G401 (cell line): ENCODE data around the gene DGUOK. TPM values are rescaled to one million over a fixed set of nuclear protein-coding genes. Genes with fewer than 3 reads are reported as not detected.

ENCODE experiments used
- DNase-seq: peaks from one replicate; pipeline ENCODE4 v3.0.0-alpha.2; 2015; ENCODE audit warnings: low spot score
- in situ Hi-C: cut with HindIII; loops from 2 replicates; pipeline ENCODE4 v1.10.0; 2016; ENCODE audit warnings: low sequenced_read_pairs, mixed read lengths
- total RNA-seq: library from RNA; depleted of rRNA; stranded (reverse); fragments of >200 nt; shearing (Covaris generic); gene quantifications from 2 replicates; pipeline ENCODE4 v1.2.3, GENCODE V29; 2014

Gene DGUOK
- total RNA-seq, 1 experiment from 2014 or later, result 68.9 TPM

DNA sequence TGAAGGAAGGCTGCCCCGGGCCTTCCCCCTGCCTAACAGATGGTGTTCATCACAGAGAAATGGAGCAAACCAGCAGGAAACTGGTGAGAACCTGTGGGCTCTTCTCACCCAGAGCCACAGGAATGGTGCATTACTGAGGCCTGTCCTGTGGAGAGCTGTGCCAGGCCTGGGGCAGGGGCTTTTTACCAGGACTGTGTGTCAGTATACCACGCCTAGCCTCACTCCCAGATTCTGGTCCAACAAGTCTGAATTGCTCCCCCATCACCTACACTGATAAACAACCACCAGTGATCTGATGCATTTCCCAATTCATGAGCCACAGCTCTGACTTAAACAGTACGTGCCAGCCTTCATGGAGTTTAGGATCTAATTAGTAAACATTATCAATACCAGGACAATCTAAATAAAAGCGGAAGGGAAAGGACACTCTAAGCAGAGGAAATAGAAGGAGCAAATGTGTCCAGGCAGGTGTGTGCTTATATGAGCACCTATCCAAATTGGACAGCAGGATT is 8.9 kb upstream of the DGUOK start:
- no peak for DNase-seq
- in situ Hi-C loops, result no loop called here

DNA sequence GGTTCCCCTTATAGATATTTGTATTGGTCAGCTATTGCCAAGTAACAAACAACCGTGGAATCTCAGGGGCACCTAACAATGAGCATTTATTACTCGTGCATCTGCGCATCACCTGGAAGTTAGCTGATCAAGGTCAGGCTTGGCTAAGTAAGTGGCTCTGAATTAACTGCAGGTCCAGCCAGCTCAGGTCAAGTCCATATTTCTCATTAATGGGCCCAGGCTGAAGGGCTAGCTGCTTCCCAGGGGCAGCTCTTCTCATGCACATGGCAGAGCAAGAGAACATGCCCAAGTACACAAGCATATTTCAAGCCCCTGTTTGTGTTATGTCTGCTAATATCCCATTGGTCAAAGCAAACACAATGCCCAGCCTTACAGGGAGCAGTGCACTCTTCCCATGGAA is 7.8 kb upstream of the DGUOK start:
- in situ Hi-C loops, result no loop called here
- DNase-seq, result no peak

DNA sequence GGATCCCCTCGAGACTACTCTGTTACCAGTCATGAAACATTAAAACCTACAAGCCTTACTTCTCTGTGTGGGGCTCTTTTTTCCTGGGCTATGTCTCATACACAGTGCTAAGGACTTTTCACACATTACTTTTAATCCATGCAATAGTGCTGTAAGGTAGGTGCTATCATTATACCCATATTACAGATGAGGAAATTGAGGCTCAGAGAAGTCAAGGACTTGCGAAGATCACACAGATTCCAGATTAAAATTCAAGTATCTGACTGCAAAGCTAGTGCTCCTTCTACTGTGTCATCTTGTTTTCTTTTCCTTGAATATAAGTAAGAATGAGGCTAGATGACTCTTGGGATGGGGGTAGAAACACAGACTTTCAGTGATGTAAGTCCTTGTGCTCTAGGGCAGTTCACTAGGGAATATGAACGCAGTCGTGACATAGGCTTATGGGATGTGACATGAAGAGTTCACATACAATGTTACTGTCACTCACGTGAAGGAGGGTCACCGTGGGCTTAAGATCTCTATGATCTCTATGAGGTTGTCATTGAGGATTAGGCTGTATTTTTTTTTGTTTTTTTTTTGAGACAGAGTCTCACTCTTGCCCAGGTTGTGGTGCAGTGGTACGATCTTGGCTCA is 7.0 kb upstream of the DGUOK start:
- in situ Hi-C loops, result no loop called here
- DNase-seq, result no peak

DNA sequence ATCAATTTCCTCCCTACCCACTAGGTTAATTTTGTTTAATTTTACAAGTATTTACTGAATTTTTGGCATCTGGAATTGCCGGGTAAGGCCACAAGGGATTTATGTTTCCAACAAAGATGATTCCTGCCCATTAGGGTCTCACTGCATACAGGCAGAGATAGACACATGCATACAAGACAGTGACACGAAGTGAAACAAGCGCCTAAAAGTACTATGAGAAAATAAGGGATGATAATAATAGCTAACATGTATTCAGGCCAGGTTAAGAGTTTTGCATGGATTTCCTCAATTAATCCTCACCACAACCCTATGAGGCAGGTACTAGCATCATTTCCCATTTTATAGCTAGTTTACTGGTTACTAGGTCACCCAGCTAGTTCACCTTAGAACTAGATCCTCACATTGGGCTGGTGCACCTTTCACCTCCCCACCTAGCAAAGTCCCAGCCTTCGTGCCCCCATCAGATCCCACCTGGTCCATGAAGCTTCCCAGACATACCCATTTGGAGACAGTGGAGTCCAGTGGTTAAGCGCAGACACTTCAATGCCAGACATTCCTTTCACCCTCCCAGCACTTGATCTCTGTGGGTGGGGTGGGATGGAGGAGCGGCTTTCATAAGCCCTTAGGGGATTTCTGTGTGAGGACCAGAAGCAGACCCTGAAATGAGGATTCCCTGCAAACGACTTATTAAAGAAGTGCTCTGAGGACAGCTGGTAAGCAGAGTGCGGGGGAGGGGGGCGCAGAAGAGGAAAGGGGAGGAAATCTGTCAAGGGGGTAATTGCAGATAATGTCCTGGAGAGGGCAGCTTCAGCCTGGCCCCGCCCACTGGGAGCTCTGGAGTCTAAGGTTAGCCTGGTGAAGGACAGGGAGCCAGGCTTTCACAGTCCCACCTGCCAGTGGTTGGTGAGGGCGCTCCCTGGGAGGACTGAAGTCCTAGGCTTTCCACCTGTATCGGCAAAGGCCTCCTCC is 5.8 kb upstream of the DGUOK start:
- in situ Hi-C loops, result no loop called here

DNA sequence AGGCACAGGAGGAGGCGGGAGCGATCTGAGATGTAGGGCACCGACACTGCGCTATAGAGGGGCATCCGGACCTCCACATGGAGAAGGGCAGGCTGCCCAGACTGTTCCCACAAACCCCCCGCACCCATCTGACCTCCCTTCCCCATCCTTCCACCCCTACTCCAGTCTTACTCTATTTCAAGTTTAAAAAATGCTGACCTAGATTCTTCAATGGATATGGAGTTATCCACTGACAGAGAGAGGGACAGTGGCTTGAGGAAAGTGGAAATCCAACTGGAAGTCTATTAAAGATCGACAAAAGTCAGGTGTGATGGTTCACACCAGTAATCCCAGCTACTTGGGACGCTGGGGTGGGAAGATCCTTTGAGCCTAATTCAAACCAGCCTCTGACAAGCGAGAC is 5.1 kb upstream of the DGUOK start:
- no peak for DNase-seq
- in situ Hi-C loops, result no loop called here

More for the DNA sequence above, 5.8 kb upstream of the DGUOK start:
- no peak for DNase-seq

DNA sequence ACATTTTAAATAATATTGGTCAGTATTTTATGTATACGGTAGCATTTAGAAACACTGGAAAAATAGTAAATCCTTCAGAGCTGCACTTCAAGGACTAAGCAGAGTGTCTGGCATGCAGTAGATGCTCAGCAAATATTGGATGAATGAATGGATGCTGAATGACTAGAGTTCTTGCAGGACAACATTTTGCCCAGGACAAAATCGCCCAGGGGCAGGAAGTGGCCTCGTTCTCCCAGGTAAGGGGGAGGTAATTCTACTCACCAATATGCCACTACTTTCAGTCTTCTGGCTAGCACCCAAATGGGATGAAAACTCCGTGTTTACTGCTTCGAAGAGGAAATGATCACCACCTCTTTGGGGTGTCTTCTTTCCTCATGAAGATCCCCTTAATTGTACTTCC is 4.0 kb upstream of the DGUOK start:
- in situ Hi-C loops, result no loop called here
- DNase-seq, result no peak

DNA sequence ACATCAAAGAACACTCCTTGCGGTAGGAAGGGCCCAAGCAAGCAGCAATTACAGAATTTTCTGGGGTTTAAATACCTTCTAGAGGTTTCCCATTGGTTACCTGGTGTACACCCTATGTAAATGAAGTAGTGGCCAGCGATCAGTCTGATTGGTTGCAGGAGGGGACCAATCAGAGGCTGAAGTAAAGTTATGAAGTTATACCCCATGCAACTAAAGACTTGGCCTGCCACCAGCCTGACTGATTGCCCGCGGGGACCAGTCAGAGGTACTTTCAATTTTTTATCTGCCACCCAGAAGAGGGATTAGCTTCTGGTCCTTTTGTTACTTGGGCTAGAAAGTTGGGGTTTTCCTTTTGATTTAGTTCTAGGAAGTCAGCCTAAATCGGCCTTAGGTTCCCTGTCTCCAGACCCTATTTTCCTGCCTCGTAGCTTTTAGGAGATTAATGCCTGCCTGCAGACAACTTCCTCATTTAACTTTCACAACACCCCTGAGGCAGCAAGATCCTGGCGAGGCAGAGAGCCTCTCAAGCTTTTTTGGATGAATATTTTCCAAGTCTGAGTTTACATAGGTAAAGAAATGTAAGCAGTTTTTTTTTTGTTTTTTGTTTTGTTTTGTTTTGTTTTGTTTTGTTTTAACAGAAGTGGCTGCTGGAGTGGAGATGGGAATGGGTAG is 1.5 kb upstream of the DGUOK start:
- in situ Hi-C loops, result no loop called here
- DNase-seq, result no peak

DNA sequence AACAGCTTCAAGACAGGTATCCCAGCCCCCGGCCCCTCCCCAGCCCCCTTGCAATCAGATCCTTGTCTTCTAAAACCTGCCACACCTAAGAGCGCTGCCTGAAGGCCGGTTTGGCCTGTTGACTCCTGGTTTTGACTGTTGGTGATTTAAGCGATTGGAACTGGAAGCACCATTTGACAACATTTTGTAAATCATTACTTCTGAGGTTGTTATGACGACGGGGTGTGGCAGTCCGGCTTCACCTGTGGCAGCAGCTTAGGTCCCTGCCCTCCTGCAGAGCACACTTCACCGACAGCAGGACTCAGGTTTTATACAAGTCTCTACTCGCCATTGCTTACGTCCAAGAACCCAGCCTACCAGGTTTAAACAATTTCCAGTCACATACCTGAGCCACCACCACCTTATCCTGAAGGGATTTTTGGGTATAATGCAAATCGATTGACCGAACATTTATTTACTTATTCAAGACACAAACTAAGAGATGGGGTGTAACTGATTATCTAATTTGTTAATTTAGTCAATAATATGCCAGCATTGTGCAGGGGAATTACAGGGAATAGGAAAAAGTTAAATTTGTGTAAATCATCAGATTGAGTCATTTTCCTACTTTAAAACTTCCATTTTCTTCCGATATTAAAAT is 707 bp upstream of the DGUOK start:
- in situ Hi-C loops, result no loop called here
- no peak for DNase-seq

DNA sequence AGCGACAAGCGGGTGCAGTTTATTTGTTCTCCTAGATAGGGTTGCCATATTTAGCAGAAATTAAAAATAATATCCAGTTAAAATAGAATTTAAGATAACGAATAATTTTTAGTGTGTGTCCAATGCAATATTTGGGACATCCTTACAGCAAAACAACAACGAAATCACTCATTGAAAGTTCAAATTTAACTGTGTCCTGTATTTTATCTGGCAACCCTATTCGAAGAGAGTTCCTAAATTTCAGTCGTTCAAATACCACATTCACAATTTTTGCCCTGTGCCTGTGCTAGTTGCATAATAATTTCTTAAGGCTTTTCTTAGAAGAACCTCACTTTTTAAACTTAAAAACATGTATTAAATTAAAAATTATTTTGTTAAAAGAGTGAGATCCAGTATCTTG is 664 bp downstream of the DGUOK start:
- in situ Hi-C loops, result no loop called here

DNA sequence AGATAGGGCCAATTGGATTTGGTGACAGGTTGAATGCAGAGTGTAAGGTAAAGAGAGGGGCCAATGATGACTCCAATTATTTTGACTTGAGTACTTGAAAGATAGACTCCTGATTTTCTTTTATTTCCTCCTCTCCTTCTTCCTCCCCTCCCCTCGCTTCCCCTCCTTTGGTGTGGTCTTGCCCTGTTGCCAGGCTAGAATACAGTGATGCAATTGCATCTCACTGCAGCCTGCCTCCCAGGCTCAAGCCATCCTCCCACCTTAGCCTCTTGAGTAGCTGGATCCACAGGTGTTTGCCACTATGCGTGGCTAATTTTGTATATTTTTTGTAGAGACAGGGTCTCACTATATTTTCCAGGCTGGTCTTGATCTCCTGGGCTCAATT is 2.3 kb downstream of the DGUOK start:
- in situ Hi-C loops, result no loop called here
- no peak for DNase-seq

More for the DNA sequence above, 664 bp downstream of the DGUOK start:
- DNase-seq, result no peak

DNA sequence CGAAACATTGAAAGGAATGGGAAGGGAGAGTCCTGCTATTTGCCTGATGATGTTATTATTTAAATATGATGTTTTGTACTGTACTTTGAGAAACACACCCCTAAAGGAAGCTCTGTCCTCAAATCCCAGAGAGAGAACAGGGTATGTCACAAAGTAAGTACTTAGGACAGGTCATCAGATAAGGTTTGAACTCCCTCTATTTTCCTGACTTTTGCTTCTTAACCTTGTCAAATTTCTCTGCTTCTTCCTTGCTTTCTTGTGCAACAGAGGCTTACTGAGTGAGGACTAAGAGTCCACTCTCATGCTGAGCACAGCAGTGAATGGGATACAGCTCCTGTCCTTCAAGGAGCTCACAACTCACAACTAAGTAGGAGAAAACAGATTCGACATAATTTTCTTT is 3.7 kb downstream of the DGUOK start:
- in situ Hi-C loops, result no loop called here
- no peak for DNase-seq

DNA sequence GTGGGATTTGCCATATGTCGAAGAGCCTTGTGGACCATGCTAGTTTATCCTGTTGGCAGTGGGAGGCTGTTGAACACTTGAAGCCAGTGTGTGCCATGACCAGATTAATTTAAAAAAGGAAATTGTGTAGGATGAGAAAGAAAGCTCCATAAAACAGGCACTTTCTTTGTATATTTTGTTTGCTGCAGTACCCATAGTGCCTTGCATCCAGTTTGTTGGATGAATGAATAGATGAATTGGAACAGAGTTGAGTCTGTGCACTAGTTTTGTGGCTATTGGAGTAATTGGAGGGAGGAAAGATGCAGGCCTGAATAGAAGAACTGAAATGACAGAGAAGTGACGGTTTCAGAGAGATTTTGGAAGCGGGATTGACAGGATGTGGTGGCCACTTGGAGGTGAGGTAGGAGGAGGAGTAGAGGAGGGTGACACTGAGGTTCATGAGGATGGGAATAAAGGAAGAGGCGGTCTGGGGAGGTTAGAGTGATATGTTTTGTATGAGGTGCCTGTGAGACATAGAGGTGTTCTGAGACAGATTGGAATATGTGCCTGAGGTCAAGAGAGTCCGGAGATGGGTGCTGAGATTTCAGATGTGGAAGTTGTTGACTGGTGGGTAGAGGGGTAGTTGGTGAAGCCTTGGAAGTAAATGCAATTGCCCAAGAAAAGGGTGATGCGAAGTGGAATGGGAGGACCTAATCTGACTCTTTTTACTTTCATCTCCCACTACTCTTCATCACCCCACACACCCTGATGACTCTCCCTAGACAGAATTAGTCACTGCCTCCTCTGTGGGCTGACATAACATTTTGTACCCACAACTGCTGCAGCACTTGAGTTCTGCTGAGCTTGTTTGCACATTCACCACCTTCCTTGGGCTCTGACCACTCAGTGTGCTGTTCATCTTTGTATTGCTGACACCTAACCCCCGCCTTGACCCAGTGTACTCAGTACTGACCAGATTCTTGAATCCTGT is 5.1 kb downstream of the DGUOK start:
- in situ Hi-C loops, result no loop called here
- no peak for DNase-seq

DNA sequence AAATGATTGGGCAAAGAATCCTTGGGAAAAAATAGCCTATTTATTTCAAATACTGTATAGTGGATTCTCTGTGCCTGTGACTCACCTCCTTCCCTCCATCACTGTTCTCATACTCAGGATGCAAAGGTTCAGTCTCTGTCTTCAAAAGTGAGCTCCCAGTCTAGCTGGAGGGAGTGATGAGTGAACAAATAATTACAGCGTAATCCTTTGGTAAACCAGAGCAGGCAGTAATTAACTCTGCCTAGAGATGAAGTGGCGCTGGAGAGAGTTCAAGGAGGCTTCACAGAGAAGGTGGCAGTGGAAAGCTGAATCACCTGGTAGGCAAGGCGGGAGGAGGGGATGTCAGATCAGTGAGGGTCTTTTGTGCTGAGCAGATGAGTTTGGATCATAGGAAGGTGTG is 6.5 kb downstream of the DGUOK start:
- in situ Hi-C loops, result no loop called here
- no peak for DNase-seq

DNA sequence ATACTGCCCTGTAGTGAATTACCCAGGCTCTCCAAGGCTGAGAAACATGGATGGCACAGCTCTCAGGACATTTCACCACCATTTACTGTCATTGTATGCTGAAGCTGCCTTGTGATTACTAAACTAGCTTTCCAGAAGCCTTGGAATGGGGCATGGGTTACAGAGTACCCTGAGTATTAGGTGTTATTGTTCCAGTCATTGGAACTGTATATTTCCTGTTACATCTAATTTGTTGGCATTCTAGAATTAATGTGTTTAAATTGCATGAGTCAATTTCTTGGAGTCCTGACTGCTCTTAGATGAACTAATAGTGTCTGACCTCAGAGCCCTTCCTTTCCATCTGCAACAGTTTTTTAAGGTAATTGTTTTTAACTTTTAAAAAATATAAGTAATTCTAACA is 9.0 kb downstream of the DGUOK start:
- in situ Hi-C loops, result no loop called here
- DNase-seq, result no peak

DNA sequence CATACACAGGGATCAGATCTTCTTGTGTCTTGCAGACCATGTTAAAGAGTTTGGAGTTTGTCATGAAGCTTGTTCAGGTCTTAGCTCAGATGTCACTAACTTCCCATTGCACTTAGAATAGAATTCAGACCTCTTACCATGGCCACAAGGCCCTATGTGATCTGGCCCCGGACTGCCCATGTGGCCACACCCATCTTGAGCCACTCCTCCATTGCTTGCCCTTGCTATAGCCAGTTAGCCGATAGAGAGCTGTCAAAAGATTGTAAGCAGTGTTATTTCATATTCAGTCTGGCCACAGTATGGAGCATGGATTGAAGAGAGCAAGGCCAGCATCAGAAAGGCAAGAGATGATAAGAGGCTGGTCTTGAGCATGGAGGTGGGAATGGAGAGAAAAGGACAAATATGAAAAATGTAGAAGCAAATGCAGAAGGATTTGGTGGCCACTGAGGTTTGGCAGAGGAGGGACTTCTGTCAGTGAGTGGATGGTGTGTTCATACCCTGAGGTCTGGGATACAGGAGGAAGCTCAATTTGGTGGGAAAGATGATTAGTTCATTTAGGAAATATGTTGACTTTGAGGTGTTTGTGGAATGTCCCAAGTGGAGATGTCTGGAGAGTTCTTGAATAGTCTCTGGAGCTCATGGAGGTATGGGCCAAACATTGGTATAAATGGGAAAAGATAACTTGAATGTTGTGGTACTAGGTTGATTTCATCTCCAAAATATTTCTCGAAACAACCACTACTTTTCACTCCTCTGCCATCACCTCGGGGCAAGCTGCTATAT is 10.6 kb downstream of the DGUOK start:
- no peak for DNase-seq
- in situ Hi-C loops, result no loop called here

DNA sequence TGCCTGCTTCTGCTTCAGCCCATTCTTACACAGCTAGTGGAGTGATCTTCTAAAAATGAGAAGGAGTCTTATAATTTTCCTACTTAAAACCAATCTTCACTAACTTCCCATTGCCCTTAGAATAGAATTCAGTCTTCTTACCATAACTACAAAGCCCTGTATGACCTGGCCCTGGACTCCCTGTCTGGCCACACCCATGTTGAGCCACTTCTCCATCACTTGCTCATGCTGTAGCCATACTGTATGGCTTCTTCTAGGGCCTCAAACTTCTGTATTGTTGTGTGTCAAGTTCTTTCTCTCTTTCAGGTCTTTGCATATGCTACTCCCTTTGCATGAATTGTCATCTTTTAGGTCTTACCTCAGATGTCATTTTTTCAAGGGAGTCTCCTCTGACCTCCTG is 11.2 kb downstream of the DGUOK start:
- DNase-seq, result no peak
- in situ Hi-C loops, result no loop called here

DNA sequence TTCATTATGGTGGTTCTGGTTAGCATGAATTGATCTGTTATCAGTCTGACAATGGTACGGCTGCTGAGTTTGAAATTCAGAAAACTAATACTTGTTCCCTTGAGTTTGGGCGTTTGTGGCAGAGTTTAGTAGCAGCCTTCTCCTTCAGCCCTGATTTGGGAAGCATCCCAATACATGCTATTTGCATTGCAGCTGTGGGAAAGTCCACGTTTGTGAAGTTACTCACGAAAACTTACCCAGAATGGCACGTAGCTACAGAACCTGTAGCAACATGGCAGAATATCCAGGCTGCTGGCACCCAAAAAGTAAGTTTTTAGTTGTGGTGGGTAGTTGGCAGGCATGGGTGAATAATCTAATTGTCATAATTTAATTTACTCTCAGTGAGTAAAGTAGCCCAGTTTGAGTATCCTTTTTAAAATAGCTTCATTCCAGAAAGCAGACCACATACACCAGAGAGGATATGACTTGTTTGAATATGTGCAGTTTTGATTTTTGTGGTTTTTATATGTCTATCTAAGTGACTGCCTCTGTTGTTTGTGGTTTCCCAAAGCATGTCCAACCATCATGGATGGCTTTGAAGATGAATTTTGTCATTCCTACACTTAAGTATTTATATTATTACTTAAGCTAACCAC is 12.2 kb downstream of the DGUOK start:
- in situ Hi-C loops, result no loop called here
- DNase-seq, result no peak
